Neuronal stem cell (in vitro differentiated cells): ENCODE measurements around the gene MAPK4.

ENCODE experiments used
- DNase-seq: peaks from one replicate; pipeline ENCODE4 v3.0.0-alpha.2; 2013; ENCODE audit warnings: low spot score
- H2AFZ ChIP-seq: one replicate; pipeline ENCODE4 v1.6.1; 2013; ENCODE audit warnings: mild to moderate bottlenecking, low read length, inconsistent platforms
- H2AK5ac ChIP-seq: 2 replicates; pipeline ENCODE4 v1.6.1; 2013; ENCODE audit warnings: low read depth, mild to moderate bottlenecking, inconsistent platforms, low read length, moderate library complexity, mixed read lengths
- H2BK120ac ChIP-seq: 2 replicates; pipeline ENCODE4 v1.6.1; 2013; ENCODE audit warnings: low read depth, mild to moderate bottlenecking, inconsistent platforms, low read length, moderate library complexity, mixed read lengths
- H2BK12ac ChIP-seq: one replicate; pipeline ENCODE4 v1.6.1; 2013; ENCODE audit warnings: low read length, inconsistent platforms
- H2BK15ac ChIP-seq: 2 replicates; pipeline ENCODE4 v1.6.1; 2013; ENCODE audit warnings: mild to moderate bottlenecking, low read length, inconsistent platforms, mixed read lengths
- H2BK5ac ChIP-seq: one replicate; pipeline ENCODE4 v1.6.1; 2013; ENCODE audit warnings: inconsistent platforms, mild to moderate bottlenecking, low read length, moderate library complexity
- H3K14ac ChIP-seq: one replicate; pipeline ENCODE4 v1.6.1; 2013; ENCODE audit warnings: low read length, inconsistent platforms
- H3K18ac ChIP-seq: 2 replicates; pipeline ENCODE4 v1.6.1; 2013; ENCODE audit warnings: low read length, inconsistent platforms
- H3K23ac ChIP-seq: 2 replicates; pipeline ENCODE4 v1.6.1; 2013; ENCODE audit warnings: low read depth, mild to moderate bottlenecking, mixed read lengths, low read length, inconsistent platforms; ENCODE audit not compliant: poor library complexity
- H3K27ac ChIP-seq: replicated peaks from 3 replicates; pipeline ENCODE4 v1.5.1; 2013; ENCODE audit warnings: low read length, inconsistent platforms
- H3K27me3 ChIP-seq, 3 experiments: 2 replicates each; pipeline ENCODE4 v1.6.1; 2013; ENCODE audit warnings: low read length in 3 of 3, mild to moderate bottlenecking in 2 of 3, inconsistent platforms in 1 of 3, low read depth in 1 of 3, mixed read lengths in 1 of 3, moderate library complexity in 1 of 3; ENCODE audit not compliant: control insufficient read depth in 3 of 3, insufficient read depth in 3 of 3
- H3K36me3 ChIP-seq, 2 donors: replicated peaks in 1 of 2; 2 replicates each; pipeline ENCODE4 v1.6.1; 2013; ENCODE audit warnings: low read length in 2 of 2; ENCODE audit not compliant: control insufficient read depth in 2 of 2, insufficient read depth in 2 of 2
- H3K4ac ChIP-seq: 2 replicates; pipeline ENCODE4 v1.6.1; 2013; ENCODE audit warnings: inconsistent platforms, mild to moderate bottlenecking, low read length, moderate library complexity
- H3K4me1 ChIP-seq, 2 donors: 1 replicate in 1 of 2; 2 replicates in 1 of 2; pipeline ENCODE4 v1.6.1; 2013; ENCODE audit warnings: low read length in 2 of 2, low read depth in 1 of 2; ENCODE audit not compliant: control insufficient read depth in 2 of 2, insufficient read depth in 1 of 2
- H3K4me2 ChIP-seq: one replicate; pipeline ENCODE4 v1.6.1; 2013; ENCODE audit warnings: mild to moderate bottlenecking, low read length, inconsistent platforms; ENCODE audit not compliant: insufficient read depth, poor library complexity, severe bottlenecking
- H3K4me3 ChIP-seq, 2 donors: 2 replicates each; pipeline ENCODE4 v1.5.1; 2013; ENCODE audit warnings: low read length in 2 of 2, mild to moderate bottlenecking in 2 of 2, inconsistent platforms in 1 of 2, moderate library complexity in 1 of 2
- H3K79me1 ChIP-seq: one replicate; pipeline ENCODE4 v1.6.1; 2013; ENCODE audit warnings: low read depth, mild to moderate bottlenecking, inconsistent platforms, low read length, moderate library complexity
- H3K9ac ChIP-seq: one replicate; pipeline ENCODE4 v1.6.1; 2013; ENCODE audit warnings: mild to moderate bottlenecking, low read depth, low read length, inconsistent platforms; ENCODE audit not compliant: poor library complexity
- H3K9me3 ChIP-seq, 2 donors: replicated peaks in 1 of 2; 2 replicates each; pipeline versions ENCODE3 to v1.6.1; 2013; ENCODE audit warnings: low read length in 2 of 2, mild to moderate bottlenecking in 2 of 2, inconsistent platforms in 1 of 2, low read depth in 1 of 2, mixed read lengths in 1 of 2, moderate library complexity in 1 of 2; ENCODE audit not compliant: control insufficient read depth in 2 of 2, insufficient read depth in 1 of 2
- H4K8ac ChIP-seq: one replicate; pipeline ENCODE4 v1.6.1; 2013; ENCODE audit warnings: low read depth, mild to moderate bottlenecking, inconsistent platforms, low read length, moderate library complexity
- H4K91ac ChIP-seq: one replicate; pipeline ENCODE4 v1.6.1; 2013; ENCODE audit warnings: low read length, low read depth, mild to moderate bottlenecking, inconsistent platforms; ENCODE audit not compliant: poor library complexity
- WGBS, 2 donors: extraction: QIAGEN DNeasy Blood & Tissue Kit; methylation state at CpG; one replicate each; pipeline ENCODE4 v1.1.7; 2013; ENCODE audit warnings: missing lambda C conversion rate in 2 of 2, mixed read lengths in 1 of 2; ENCODE audit not compliant: insufficient read length in 2 of 2, insufficient replicate concordance in 1 of 2; ENCODE audit errors: extremely low coverage in 2 of 2; 5-methylcytosine and 5-hydroxymethylcytosine counted together

MAPK4 gene

DNA sequence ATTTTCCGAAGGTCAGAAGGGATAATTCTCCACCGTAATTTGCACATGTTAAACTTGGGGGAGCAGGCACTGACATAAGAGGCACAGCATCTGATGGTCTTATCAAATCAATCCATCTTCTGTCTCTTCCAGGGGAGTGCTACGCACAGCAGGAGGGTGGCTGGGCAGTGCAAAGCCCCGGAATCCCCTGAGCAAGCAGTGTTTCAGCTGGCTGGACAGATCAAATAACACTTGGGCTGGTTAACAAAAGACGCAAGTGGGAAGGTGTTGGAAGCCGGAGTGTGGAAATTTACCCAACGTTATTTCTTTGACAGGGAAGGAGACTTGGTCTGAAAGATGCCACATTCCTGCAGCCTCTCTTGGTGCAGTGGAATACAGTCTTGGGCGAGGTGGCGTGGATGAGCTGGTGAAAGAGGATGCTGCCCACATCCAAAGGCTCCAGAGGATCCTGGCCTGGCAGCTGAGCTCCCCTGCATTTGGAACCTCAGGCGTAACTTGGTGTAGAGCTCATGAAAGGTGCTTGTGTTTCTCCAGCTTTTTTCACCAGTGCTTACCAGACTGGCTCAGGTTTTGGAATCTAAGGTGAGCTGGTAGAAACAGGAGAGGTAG is 103.0 kb downstream of the MAPK4 start:
- no peak overlapping the region for H2AK5ac ChIP-seq
- H3K4ac ChIP-seq = no peak overlapping the region
- no peak overlapping the region for H3K9ac ChIP-seq
- H2BK5ac ChIP-seq = no peak overlapping the region
- no peak overlapping the region for H4K8ac ChIP-seq
- H3K36me3 ChIP-seq = peaks cover 3 to 8% of the 10 kb centered on the region in 2 donors
- no peak overlapping the region for H3K18ac ChIP-seq
- H2AFZ ChIP-seq = no peak overlapping the region
- peak; percentile 40 for DNase-seq
- H2BK12ac ChIP-seq = no peak overlapping the region
- no CpG with 5 or more reads among the region's 10 CpGs for WGBS, 2 donors
- H2BK120ac ChIP-seq = no peak overlapping the region
- no peak overlapping the region for H3K14ac ChIP-seq
- H2BK15ac ChIP-seq = no peak overlapping the region
- H3K4me1 ChIP-seq = peaks cover 0 to 10% of the 10 kb centered on the region in 2 donors
- H3K23ac ChIP-seq = no peak overlapping the region
- no peaks in the 10 kb centered on the region for H3K79me1 ChIP-seq
- H3K27ac ChIP-seq = peak overlapping the region; percentile 14
- H3K4me3 ChIP-seq = no peak overlapping the region
- H3K9me3 ChIP-seq = peaks cover 4 to 14% of the 10 kb centered on the region in 2 donors
- no peak overlapping the region for H4K91ac ChIP-seq
- H3K27me3 ChIP-seq = no peaks in the 10 kb centered on the region
- H3K4me2 ChIP-seq = peak overlapping the region; percentile 12

DNA sequence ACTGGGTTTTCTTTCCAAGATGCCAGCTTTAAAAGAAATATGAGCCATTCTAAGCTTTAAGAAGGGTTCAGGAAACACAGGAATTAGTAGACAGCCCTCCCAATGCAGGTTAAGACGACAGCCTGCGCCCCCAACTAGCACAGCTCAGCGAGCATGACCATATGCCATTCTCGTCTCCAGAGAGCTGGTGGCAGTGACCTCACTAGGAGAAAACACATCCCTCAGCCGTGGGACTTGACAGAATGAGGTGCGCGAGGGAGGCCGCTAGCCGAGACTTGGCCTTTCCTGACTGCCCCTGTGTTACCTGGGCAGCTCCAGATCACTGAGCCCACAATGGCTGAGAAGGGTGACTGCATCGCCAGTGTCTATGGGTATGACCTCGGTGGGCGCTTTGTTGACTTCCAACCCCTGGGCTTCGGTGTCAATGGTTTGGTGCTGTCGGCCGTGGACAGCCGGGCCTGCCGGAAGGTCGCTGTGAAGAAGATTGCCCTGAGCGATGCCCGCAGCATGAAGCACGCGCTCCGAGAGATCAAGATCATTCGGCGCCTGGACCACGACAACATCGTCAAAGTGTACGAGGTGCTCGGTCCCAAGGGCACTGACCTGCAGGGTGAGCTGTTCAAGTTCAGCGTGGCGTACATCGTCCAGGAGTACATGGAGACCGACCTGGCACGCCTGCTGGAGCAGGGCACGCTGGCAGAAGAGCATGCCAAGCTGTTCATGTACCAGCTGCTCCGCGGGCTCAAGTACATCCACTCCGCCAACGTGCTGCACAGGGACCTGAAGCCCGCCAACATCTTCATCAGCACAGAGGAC is 103.9 kb downstream of the MAPK4 start:
- H2BK12ac ChIP-seq = no peak overlapping the region
- H4K91ac ChIP-seq = peak overlapping the region; percentile 28
- peaks cover 0 to 10% of the 10 kb centered on the region in 2 donors for H3K4me1 ChIP-seq
- no peak overlapping the region for H3K14ac ChIP-seq
- no peak for DNase-seq
- no peak overlapping the region for H4K8ac ChIP-seq
- no CpG with 5 or more reads among the region's 40 CpGs for WGBS, 2 donors
- H3K18ac ChIP-seq = peak overlapping the region; percentile 50
- H2BK15ac ChIP-seq = peak overlapping the region; percentile 41
- H2BK5ac ChIP-seq = no peak overlapping the region
- no peak overlapping the region for H3K4me2 ChIP-seq
- H3K9ac ChIP-seq = no peak overlapping the region
- peak overlapping the region in 1 of 2 donors; percentile 11 for H3K4me3 ChIP-seq
- H3K27me3 ChIP-seq = no peaks in the 10 kb centered on the region
- no peak overlapping the region for H2AFZ ChIP-seq
- peaks cover 4 to 14% of the 10 kb centered on the region in 2 donors for H3K9me3 ChIP-seq
- H3K27ac ChIP-seq = no peak overlapping the region
- no peaks in the 10 kb centered on the region for H3K79me1 ChIP-seq
- H3K36me3 ChIP-seq = peaks cover 3 to 8% of the 10 kb centered on the region in 2 donors
- H3K23ac ChIP-seq = peak overlapping the region; percentile 21
- no peak overlapping the region for H2BK120ac ChIP-seq
- no peak overlapping the region for H3K4ac ChIP-seq
- H2AK5ac ChIP-seq = peak overlapping the region; percentile 1

DNA sequence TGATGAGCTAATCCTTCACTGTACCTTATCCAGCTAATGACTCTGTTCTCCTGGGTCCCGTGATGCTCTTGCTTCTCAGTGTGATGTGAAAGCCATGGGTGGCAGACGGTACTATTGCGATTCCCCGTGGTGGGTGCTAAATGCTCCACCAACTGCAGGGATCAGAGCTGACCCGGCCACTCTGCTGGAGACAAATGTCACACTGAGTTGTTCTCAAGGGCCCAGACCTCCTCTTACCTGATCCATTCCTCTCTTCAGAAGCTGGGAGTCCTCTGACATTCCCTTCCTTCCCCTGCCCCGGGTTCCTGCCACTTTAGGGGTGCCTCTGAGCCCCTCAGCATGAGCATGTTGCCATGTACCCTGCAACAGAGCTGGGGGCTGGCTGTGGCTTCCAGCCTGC is 105.1 kb downstream of the MAPK4 start:
- Histone ChIP-seq H2AK5ac (no peak overlapping the region), H3K27ac (no peak overlapping the region), H2BK120ac (no peak overlapping the region), H3K9me3 (peaks cover 4 to 14% of the 10 kb centered on the region in 2 donors), H3K4ac (no peak overlapping the region), H4K91ac (no peak overlapping the region), H3K4me3 (no peak overlapping the region), H3K9ac (no peak overlapping the region), H2BK12ac (no peak overlapping the region), H4K8ac (no peak overlapping the region), H3K14ac (no peak overlapping the region), H2BK15ac (no peak overlapping the region), H3K4me1 (peaks cover 0 to 9% of the 10 kb centered on the region in 2 donors), H3K18ac (no peak overlapping the region), H3K4me2 (no peak overlapping the region), H2AFZ (no peak overlapping the region), H3K27me3 (no peaks in the 10 kb centered on the region), H3K23ac (no peak overlapping the region), H3K79me1 (no peaks in the 10 kb centered on the region), H2BK5ac (no peak overlapping the region), H3K36me3 (peaks cover 3 to 8% of the 10 kb centered on the region in 2 donors)
- no peak for DNase-seq
- no CpG with 5 or more reads among the region's 6 CpGs for WGBS, 2 donors

DNA sequence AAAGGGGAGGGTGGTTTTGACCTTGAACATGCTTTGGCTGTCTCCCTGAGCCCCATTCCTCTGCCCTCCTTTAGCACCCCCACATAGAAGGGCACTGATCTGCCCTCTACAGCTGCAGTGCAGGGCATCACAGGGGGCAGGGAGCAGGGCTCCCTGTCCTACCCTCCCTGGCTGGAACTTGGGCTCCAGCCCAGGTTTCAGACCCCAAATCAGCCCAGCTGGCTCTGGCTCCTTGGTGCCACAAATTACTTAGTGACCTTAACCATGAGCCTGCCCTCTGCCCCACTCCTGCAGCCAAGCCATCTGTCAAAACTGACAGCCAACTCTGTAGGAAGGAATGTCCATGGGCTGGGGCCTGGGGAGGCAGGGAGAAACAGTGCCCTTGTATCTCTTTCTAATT is 105.6 kb downstream of the MAPK4 start:
- Histone ChIP-seq H2BK15ac (no peak overlapping the region), H2BK120ac (no peak overlapping the region), H3K9me3 (peaks cover 4 to 14% of the 10 kb centered on the region in 2 donors), H3K27ac (no peak overlapping the region), H3K4ac (no peak overlapping the region), H3K36me3 (peaks cover 3 to 8% of the 10 kb centered on the region in 2 donors), H4K91ac (no peak overlapping the region), H3K4me3 (no peak overlapping the region), H3K18ac (no peak overlapping the region), H3K4me1 (peaks cover 0 to 9% of the 10 kb centered on the region in 2 donors), H3K79me1 (no peaks in the 10 kb centered on the region), H3K14ac (no peak overlapping the region), H3K23ac (no peak overlapping the region), H3K27me3 (no peaks in the 10 kb centered on the region), H4K8ac (no peak overlapping the region), H2BK5ac (no peak overlapping the region), H2AFZ (no peak overlapping the region), H2AK5ac (no peak overlapping the region), H3K4me2 (no peak overlapping the region), H2BK12ac (no peak overlapping the region), H3K9ac (no peak overlapping the region)
- no peak for DNase-seq
